Type B pancreatic cell (in vitro differentiated cells): ENCODE data around the gene KCND2. TPM values are rescaled to one million over a fixed set of nuclear protein-coding genes. Genes with fewer than 3 reads are reported as not detected.

ENCODE experiments used
- DNase-seq: peaks from one replicate; pipeline ENCODE4 v3.0.0; 2021; ENCODE audit warnings: mixed read lengths; ENCODE audit not compliant: unreplicated experiment; ENCODE audit errors: extremely low spot score
- H3K27ac Mint-ChIP-seq: 2 replicates; pipeline ENCODE4 v1.8.0; 2021; ENCODE audit warnings: mild to moderate bottlenecking, mixed read lengths
- H3K27me3 Mint-ChIP-seq: 2 replicates; pipeline ENCODE4 v1.8.0; 2021; ENCODE audit warnings: mixed read lengths
- H3K36me3 Mint-ChIP-seq: 2 replicates; pipeline ENCODE4 v1.8.0; 2021; ENCODE audit warnings: mixed read lengths
- H3K4me1 Mint-ChIP-seq: one replicate; pipeline ENCODE4 v1.8.0; 2021; ENCODE audit warnings: mixed read lengths; ENCODE audit not compliant: unreplicated experiment
- H3K4me3 Mint-ChIP-seq: 2 replicates; pipeline ENCODE4 v1.8.0; 2021; ENCODE audit warnings: mild to moderate bottlenecking, mixed read lengths
- H3K9me3 Mint-ChIP-seq: 2 replicates; pipeline ENCODE4 v1.8.0; 2021; ENCODE audit warnings: mixed read lengths
- total RNA-seq: library from RNA; stranded (reverse); gene quantifications from 2 replicates; pipeline ENCODE4 v1.2.1, GENCODE V29; 2021; ENCODE audit warnings: low replicate concordance
- TF ChIP-seq, protein P1 (sequence below): fragments of 200-600 bp; sonication (generic); conservative IDR thresholded peaks from 2 replicates; pipeline ENCODE4 v1.5.0; 2021; ENCODE audit warnings: antibody characterized with exemption, mild to moderate bottlenecking

KCND2 gene
- total RNA-seq, 1 donor from 2014 or later = 3.2 TPM

DNA sequence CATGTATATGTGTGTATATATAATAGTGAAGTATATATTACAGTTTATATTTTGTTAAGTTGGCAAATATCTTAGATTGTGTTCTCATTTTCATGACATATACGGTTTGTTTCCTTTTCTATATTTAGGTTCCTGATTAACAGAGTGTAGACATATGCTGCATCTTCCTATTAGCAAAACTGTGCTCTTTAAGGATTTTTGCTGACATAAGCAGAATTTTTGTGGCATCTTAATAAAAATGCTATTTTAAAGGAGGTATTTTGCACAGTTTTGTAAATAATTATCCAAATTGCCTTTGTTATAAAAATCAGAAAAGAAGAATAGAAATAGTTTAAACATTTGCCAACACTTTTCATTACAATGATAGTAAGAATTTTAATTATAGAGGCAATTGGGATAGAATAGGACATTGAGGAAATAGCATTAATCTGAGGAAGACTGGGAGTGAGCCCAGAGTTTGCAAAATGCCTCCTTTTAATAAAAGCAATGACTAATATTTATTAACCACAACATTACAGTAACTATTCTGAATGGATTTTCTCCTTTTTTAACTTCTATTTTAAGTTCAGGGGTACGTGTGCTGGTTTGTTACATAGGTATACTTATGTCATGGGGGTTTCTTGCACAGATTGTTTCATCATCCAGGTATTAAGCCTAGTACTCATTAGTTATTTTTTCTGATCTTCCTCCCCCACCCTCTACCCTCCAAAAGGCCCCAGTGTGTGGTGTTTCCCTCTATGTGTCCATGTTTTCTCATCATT lies 38.2 kb downstream of the KCND2 start:
- Mint-ChIP-seq H3K9me3 (no peaks in the 10 kb centered on the region), H3K36me3 (no peaks in the 10 kb centered on the region), H3K4me1 (no peaks in the 10 kb centered on the region), H3K27ac (no peak overlapping the region), H3K27me3 (no peaks in the 10 kb centered on the region), H3K4me3 (no peak overlapping the region)
- DNase-seq = no peak
- TF ChIP-seq, protein P1, sequence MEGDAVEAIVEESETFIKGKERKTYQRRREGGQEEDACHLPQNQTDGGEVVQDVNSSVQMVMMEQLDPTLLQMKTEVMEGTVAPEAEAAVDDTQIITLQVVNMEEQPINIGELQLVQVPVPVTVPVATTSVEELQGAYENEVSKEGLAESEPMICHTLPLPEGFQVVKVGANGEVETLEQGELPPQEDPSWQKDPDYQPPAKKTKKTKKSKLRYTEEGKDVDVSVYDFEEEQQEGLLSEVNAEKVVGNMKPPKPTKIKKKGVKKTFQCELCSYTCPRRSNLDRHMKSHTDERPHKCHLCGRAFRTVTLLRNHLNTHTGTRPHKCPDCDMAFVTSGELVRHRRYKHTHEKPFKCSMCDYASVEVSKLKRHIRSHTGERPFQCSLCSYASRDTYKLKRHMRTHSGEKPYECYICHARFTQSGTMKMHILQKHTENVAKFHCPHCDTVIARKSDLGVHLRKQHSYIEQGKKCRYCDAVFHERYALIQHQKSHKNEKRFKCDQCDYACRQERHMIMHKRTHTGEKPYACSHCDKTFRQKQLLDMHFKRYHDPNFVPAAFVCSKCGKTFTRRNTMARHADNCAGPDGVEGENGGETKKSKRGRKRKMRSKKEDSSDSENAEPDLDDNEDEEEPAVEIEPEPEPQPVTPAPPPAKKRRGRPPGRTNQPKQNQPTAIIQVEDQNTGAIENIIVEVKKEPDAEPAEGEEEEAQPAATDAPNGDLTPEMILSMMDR = no peak

DNA sequence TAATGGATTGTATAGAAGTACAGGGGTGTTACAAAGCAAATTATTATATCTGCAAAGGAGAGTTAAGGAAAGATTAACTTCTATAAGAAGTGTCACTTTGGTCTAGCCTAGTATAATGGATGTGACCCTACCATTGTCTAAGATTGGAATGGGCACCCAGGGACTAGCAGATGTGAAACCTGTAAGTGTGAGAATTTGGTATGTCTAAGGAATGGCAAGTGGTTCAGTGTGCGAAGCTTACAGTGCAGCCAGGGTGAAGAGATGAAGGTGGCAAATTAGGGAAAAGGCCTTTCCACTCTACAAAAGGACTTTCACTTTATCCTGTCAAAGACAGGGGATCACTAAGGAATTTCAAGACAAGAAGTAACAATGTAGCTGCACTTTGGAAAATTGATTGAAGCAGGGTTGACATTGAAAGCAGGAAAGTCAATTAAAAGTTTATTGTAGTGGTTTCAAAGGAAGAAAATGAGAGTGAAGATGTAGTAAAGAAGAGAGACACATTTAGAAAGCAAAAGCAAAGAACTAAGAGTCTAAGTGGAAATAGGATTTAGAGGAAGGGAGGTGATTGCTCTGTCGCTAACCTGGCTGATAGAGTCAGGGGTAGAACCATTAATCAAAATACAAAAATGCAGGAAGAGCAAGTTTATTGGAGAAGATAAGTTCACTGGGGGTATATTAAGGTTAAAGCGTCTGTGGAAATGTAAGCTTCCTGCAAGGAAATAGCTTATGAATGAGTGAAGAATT lies 47.4 kb downstream of the KCND2 start:
- H3K27ac Mint-ChIP-seq = no peak overlapping the region
- no peaks in the 10 kb centered on the region for H3K27me3 Mint-ChIP-seq
- TF ChIP-seq, protein P1 = no peak
- H3K4me3 Mint-ChIP-seq = no peak overlapping the region
- no peaks in the 10 kb centered on the region for H3K36me3 Mint-ChIP-seq
- H3K4me1 Mint-ChIP-seq = no peaks in the 10 kb centered on the region
- H3K9me3 Mint-ChIP-seq = no peaks in the 10 kb centered on the region
- no peak for DNase-seq

DNA sequence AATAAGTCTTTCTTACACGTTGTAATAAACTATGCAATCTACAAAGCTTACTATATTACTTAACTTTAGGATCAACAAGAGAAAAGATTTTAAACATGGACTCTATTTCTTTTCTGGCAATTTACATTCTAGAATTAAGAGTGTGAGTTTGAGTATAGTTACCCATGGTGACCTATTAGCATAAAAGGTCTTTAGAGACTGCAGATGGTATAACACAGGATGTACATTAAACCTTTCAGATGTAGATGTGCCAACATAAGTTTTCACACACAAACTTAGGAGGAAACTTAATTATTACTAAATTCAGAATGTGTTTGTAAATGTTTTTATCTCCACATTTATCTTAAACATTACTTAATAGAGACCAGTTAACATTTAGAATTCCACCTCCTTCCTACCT lies 54.1 kb downstream of the KCND2 start:
- Mint-ChIP-seq H3K27ac (no peak overlapping the region), H3K4me3 (no peak overlapping the region), H3K36me3 (no peaks in the 10 kb centered on the region), H3K27me3 (no peaks in the 10 kb centered on the region), H3K4me1 (no peaks in the 10 kb centered on the region), H3K9me3 (no peaks in the 10 kb centered on the region)
- DNase-seq = no peak
- TF ChIP-seq, protein P1 = no peak

DNA sequence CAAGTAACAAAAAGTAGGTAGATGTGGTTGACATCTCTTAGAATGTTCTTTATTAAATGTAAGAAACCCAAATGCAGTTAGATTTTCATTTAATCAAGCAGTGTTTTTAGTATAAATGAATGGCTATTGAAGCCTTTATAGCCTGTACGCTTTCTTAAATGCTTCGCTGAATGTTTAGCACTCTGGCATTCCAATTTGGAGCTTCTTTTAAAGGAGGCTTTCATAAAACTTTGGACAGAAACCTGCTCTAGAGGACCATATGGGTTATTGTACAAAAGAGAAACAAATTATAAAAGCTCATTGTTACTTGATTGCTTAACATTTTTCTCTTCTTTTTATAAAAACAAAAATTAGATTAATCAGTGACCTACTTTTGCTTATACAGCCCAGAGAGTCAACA lies 59.5 kb downstream of the KCND2 start:
- Mint-ChIP-seq H3K4me1 (no peaks in the 10 kb centered on the region), H3K36me3 (no peaks in the 10 kb centered on the region), H3K9me3 (no peaks in the 10 kb centered on the region), H3K27me3 (no peaks in the 10 kb centered on the region), H3K27ac (no peak overlapping the region), H3K4me3 (no peak overlapping the region)
- DNase-seq = no peak
- TF ChIP-seq, protein P1 = no peak

DNA sequence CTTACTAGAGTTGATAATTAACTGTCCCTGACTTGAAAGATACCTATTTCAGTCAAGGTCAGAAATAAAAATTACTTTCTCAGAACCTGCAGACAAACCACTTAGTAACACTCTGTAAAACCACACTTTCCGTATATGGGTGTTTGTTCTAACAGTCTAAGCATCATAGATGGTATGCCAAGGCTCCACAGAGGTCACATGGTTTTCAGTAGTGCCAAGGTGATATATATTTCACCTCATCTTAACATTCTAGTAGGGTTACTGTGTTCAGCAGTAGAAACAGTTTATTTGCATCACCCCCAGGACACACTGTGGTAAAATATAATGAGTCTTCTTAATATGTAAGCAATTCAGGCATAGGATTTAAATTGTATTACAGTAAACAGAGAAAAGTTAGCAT lies 61.5 kb downstream of the KCND2 start:
- Mint-ChIP-seq H3K36me3 (no peaks in the 10 kb centered on the region), H3K4me1 (no peaks in the 10 kb centered on the region), H3K27ac (no peak overlapping the region), H3K9me3 (no peaks in the 10 kb centered on the region), H3K4me3 (no peak overlapping the region), H3K27me3 (no peaks in the 10 kb centered on the region)
- TF ChIP-seq, protein P1 = no peak
- no peak for DNase-seq
